OCI-LY7 (cell line): Measurements from ENCODE around the gene GAL. TPM values are rescaled to one million over a fixed set of nuclear protein-coding genes. Genes with fewer than 3 reads are reported as not detected.

Experiments
- BruUV-seq: library from RNA; stranded (reverse); fragments of 400-500 nt; replicated peaks from 2 replicates; lab custom pipeline; 2021; lab: Mats Ljungman, UMichigan
- CTCF ChIA-PET: fragments of 300-600 bp; sonication (Branson Sonifier 250); formaldehyde crosslinking; loops from one replicate; lab custom pipeline; 2022; ENCODE audit warnings: antibody characterized with exemption; ENCODE audit not compliant: unreplicated experiment; lab: Charles Lee
- POLR2A ChIA-PET: fragments of 300-600 bp; sonication (Branson Sonifier 250); formaldehyde crosslinking; loops from one replicate; lab custom pipeline; 2022; ENCODE audit warnings: antibody characterized with exemption; lab: Charles Lee
- DNase-seq: peaks from one replicate; pipeline ENCODE4 v3.0.0-alpha.2; 2015; ENCODE audit warnings: low spot score
- H2AFZ ChIP-seq: fragments of 200-600 bp; sonication (generic), shearing (Covaris generic); 2 replicates; pipeline ENCODE4 v1.6.1; 2014; ENCODE audit warnings: mild to moderate bottlenecking, antibody characterized with exemption, low read length, moderate library complexity
- H3K27ac ChIP-seq: fragments of 200-600 bp; sonication (generic); 2 replicates; pipeline ENCODE4 v1.5.1; 2014; ENCODE audit warnings: mixed run types, low read depth, mild to moderate bottlenecking, moderate library complexity, low read length, inconsistent platforms; ENCODE audit not compliant: poor library complexity, severe bottlenecking
- H3K36me3 ChIP-seq: fragments of 200-600 bp; sonication (generic); 2 replicates; pipeline ENCODE4 v1.6.1; 2014; ENCODE audit warnings: mild to moderate bottlenecking, antibody characterized with exemption, low read length, moderate library complexity, mixed read lengths; ENCODE audit not compliant: insufficient read depth
- H3K4me1 ChIP-seq: fragments of 200-600 bp; sonication (generic); 2 replicates; pipeline ENCODE4 v1.5.1; 2014; ENCODE audit warnings: mild to moderate bottlenecking, low read length; ENCODE audit not compliant: insufficient read depth, poor library complexity, severe bottlenecking
- H3K4me2 ChIP-seq: fragments of 200-600 bp; sonication (generic); 2 replicates; pipeline ENCODE4 v1.6.1; 2014; ENCODE audit warnings: mild to moderate bottlenecking, low read length
- H3K4me3 ChIP-seq: fragments of 200-600 bp; sonication (generic); 2 replicates; pipeline ENCODE4 v1.5.1; 2014; ENCODE audit warnings: mild to moderate bottlenecking, low read depth, low read length; ENCODE audit not compliant: poor library complexity, severe bottlenecking
- H3K79me2 ChIP-seq: fragments of 200-600 bp; sonication (generic); 2 replicates; pipeline ENCODE4 v1.6.1; 2016; ENCODE audit warnings: low read depth, mild to moderate bottlenecking, low read length, moderate library complexity, mixed read lengths; ENCODE audit not compliant: insufficient read depth
- H3K9me2 ChIP-seq: fragments of 200-600 bp; sonication (generic); 2 replicates; pipeline ENCODE4 v1.6.1; 2016; ENCODE audit warnings: mild to moderate bottlenecking, low read length, mixed read lengths; ENCODE audit not compliant: insufficient read depth
- H3K9me3 ChIP-seq: fragments of 200-600 bp; sonication (generic); 2 replicates; pipeline ENCODE4 v1.6.1; 2014; ENCODE audit warnings: mild to moderate bottlenecking, mixed run types, low read length, mixed read lengths
- H4K20me1 ChIP-seq: fragments of 200-600 bp; sonication (generic); 2 replicates; pipeline ENCODE4 v1.6.1; 2014; ENCODE audit warnings: mild to moderate bottlenecking, antibody characterized with exemption, low read length, moderate library complexity, mixed read lengths; ENCODE audit not compliant: insufficient read depth
- EZH2phosphoT487 ChIP-seq: fragments of 200-600 bp; sonication (generic); IDR thresholded peaks from 2 replicates; pipeline ENCODE4 v1.6.1; 2018; ENCODE audit warnings: low read depth, borderline replicate concordance, mild to moderate bottlenecking, mixed run types, antibody characterized with exemption, low read length, moderate library complexity, mixed read lengths
- intact Hi-C: fragments of 100-400 bp; cut with micrococcal nuclease; formaldehyde crosslinking; loops from one replicate; pipeline ENCODE4 v1.10.0; 2022; ENCODE audit not compliant: unreplicated experiment
- total RNA-seq, 2 experiments: library from RNA; depleted of rRNA in 1 of 2; stranded (reverse); fragments of >200 nt in 1 of 2; shearing (Covaris generic) in 1 of 2; gene quantifications; 2 replicates each; pipeline ENCODE4 v1.2.3, GENCODE V29; 2014 to 2022
- TF ChIP-seq, protein P1 (sequence below): fragments of 200-600 bp; sonication (generic); conservative IDR thresholded peaks from 2 replicates; pipeline ENCODE4 v1.5.1; 2014; ENCODE audit warnings: mild to moderate bottlenecking, antibody characterized with exemption, low read length, moderate library complexity, mixed read lengths

The GAL gene
- total RNA-seq, 2 experiments from 2014 or later, result not detected

DNA sequence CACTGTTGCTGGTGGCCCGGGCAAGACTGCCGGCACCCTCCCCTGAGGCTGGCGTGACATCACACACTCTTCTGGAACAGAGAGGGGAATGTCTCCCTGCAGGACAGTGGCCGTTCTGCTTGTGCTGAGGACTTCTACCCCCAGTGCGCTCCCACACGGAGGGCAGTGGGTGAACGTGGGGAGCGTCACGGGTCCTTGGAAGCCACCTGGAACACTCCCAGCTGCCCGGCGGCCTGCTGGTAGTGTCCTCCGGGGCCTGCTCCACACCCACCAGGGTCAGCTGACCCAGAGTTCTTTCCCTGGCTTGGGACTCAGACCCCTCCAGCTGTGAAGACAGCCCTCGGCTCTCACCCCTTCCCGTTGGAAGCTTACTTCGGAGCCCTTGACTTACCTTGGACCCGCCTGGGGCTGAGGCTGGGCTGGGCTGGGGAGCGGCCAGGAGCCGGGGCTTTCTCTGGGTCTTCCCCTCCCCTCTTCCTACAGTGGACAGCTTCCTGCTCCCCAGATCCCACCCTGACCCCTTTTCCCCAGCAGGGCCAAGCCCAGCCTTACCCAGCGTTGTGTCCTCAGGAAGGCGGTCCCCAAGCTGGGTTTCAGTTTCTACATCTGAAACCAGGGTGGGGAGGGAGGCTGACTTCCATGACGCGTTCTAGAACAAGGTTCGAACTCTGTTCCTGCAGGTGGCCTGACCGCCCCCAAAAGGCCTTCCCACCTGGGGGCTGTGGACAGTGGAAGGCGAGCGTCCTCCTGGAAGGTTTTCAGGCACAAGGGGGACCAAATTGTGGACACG, 14.8 kb upstream of the GAL start:
- no peak overlapping the region for H2AFZ ChIP-seq
- no peak for DNase-seq
- no peak overlapping the region for H3K4me2 ChIP-seq
- no peaks in the 10 kb centered on the region for H3K4me1 ChIP-seq
- H3K36me3 ChIP-seq, result no peaks in the 10 kb centered on the region
- no TSS peak for BruUV-seq
- H3K27ac ChIP-seq, result no peak overlapping the region
- no peaks in the 10 kb centered on the region for H4K20me1 ChIP-seq
- ChIA-PET POLR2A (interaction anchor here (0.6 kb wide), 1 partner anchor 101 kb away, joined by 3 read pairs; no protein-coding TSS in a partner anchor), CTCF (no interaction called here)
- no peak for TF ChIP-seq EZH2phosphoT487
- TF ChIP-seq, protein P1, sequence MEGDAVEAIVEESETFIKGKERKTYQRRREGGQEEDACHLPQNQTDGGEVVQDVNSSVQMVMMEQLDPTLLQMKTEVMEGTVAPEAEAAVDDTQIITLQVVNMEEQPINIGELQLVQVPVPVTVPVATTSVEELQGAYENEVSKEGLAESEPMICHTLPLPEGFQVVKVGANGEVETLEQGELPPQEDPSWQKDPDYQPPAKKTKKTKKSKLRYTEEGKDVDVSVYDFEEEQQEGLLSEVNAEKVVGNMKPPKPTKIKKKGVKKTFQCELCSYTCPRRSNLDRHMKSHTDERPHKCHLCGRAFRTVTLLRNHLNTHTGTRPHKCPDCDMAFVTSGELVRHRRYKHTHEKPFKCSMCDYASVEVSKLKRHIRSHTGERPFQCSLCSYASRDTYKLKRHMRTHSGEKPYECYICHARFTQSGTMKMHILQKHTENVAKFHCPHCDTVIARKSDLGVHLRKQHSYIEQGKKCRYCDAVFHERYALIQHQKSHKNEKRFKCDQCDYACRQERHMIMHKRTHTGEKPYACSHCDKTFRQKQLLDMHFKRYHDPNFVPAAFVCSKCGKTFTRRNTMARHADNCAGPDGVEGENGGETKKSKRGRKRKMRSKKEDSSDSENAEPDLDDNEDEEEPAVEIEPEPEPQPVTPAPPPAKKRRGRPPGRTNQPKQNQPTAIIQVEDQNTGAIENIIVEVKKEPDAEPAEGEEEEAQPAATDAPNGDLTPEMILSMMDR, result no peak
- intact Hi-C loops, result no loop called here
- H3K9me2 ChIP-seq, result no peaks in the 10 kb centered on the region
- H3K79me2 ChIP-seq, result no peaks in the 10 kb centered on the region
- no peak overlapping the region for H3K4me3 ChIP-seq
- no peaks in the 10 kb centered on the region for H3K9me3 ChIP-seq

DNA sequence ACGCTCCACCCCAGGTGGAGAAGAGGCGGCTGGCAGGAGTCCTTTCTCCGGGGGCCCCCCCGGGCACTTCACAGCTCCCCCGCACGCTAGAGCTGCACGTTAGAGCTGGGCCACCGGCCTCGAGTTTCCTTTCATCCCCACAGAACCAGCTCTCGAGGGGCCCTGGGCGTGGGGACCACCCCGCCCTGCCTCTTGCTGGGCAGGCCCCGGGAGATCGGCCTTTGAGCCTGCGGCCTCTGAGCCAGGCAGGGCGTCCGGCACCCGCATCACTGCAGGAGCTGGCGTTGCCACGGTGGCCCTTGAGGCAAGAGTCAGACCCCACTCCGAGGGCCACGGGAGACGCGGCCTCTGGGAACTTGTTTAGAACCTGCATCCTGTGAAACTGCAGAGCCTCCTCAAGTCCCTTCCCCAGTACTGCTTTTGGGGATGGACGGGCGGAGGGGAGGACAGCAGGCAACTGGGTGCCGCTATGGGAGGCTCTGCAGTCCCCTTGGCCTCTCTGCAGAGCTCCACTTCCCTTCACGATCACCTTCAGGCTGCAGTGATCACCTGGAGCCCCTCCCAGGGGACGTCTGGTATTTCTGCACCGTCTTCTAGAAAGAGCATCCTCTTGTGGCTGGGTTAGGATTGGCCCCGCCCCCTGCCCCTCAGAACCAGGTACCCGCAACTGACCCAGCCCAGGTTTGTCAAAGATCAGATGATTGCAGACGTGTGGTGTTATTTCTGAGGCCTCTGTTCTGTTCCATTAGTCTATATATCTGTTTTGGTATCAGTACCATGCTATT, 13.9 kb upstream of the GAL start:
- Histone ChIP-seq H3K9me2 (no peaks in the 10 kb centered on the region), H3K9me3 (no peaks in the 10 kb centered on the region), H2AFZ (no peak overlapping the region), H3K4me1 (no peaks in the 10 kb centered on the region), H4K20me1 (no peaks in the 10 kb centered on the region), H3K4me2 (no peak overlapping the region), H3K79me2 (no peaks in the 10 kb centered on the region), H3K27ac (no peak overlapping the region), H3K36me3 (no peaks in the 10 kb centered on the region), H3K4me3 (no peak overlapping the region)
- DNase-seq, result peak; percentile 9
- intact Hi-C loops, result no loop called here
- TF ChIP-seq, protein P1, result no peak
- no peak for TF ChIP-seq EZH2phosphoT487
- no TSS peak for BruUV-seq
- CTCF ChIA-PET, result no interaction called here
- POLR2A ChIA-PET, result no interaction called here
